H1 (cell line): Measurements from ENCODE around the gene OGFOD2. TPM values are rescaled to one million over a fixed set of nuclear protein-coding genes. Genes with fewer than 3 reads are reported as not detected.

Experiments used
- CTCF ChIA-PET: fragments of 300-600 bp; sonication (Branson Sonifier 250); formaldehyde crosslinking; loops from one replicate; lab custom pipeline; 2021; ENCODE audit not compliant: partially characterized antibody; lab: Charles Lee
- POLR2A ChIA-PET: fragments of 300-600 bp; sonication (Branson Sonifier 250); formaldehyde crosslinking; loops from one replicate; lab custom pipeline; 2021; ENCODE audit warnings: inconsistent platforms; ENCODE audit not compliant: partially characterized antibody; lab: Charles Lee
- DNase-seq, 2 experiments: peaks; one replicate each; pipeline versions ENCODE4 v3.0.0 to v3.0.0-alpha.2; 2010 to 2022; ENCODE audit warnings: low spot score in 2 of 2, low read depth in 1 of 2, mixed read lengths in 1 of 2
- FAIRE-seq: peaks from 2 replicates; lab custom pipeline; 2011; peaks lifted over from hg19 to GRCh38; lab: Jason Lieb, UNC
- H2AFZ ChIP-seq: 2 replicates; pipeline ENCODE4 v1.8.1; 2012; ENCODE audit warnings: low read length, inconsistent platforms
- H2AK5ac ChIP-seq: 2 replicates; pipeline ENCODE4 v1.6.1; 2013; ENCODE audit warnings: low read depth, low read length
- H2BK120ac ChIP-seq: replicated peaks from 2 replicates; pipeline ENCODE3; 2013; ENCODE audit warnings: low read depth, low read length, inconsistent platforms
- H2BK12ac ChIP-seq: 2 replicates; pipeline ENCODE4 v1.6.1; 2013; ENCODE audit warnings: low read depth, low read length
- H2BK15ac ChIP-seq: 2 replicates; pipeline ENCODE4 v1.6.1; 2013; ENCODE audit warnings: low read length
- H2BK20ac ChIP-seq: 2 replicates; pipeline ENCODE4 v1.6.1; 2013; ENCODE audit warnings: low read length
- H2BK5ac ChIP-seq: 2 replicates; pipeline ENCODE4 v1.6.1; 2013; ENCODE audit warnings: low read depth, low read length
- H3K14ac ChIP-seq: 2 replicates; pipeline ENCODE4 v1.6.1; 2013; ENCODE audit warnings: inconsistent platforms; ENCODE audit not compliant: insufficient read length
- H3K18ac ChIP-seq: 2 replicates; pipeline ENCODE4 v1.6.1; 2013; ENCODE audit warnings: low read length; ENCODE audit errors: extremely low read depth
- H3K23ac ChIP-seq: 2 replicates; pipeline ENCODE4 v1.6.1; 2013; ENCODE audit warnings: inconsistent platforms; ENCODE audit not compliant: insufficient read length
- H3K23me2 ChIP-seq: 2 replicates; pipeline ENCODE4 v1.6.1; 2013; ENCODE audit warnings: low read depth, low read length
- H3K27ac ChIP-seq: 2 replicates; pipeline ENCODE4 v1.6.1; 2011; ENCODE audit warnings: low read depth, low read length, inconsistent platforms
- H3K27me3 ChIP-seq, 4 experiments: replicated peaks in 1 of 4; 1 replicate in 1 of 4; 2 replicates in 3 of 4; pipeline versions ENCODE4 v1.6.1 to v1.8.1; 2011 to 2013; ENCODE audit warnings: low read length in 3 of 4, mild to moderate bottlenecking in 3 of 4, inconsistent platforms in 2 of 4, mixed read lengths in 2 of 4, moderate library complexity in 1 of 4; ENCODE audit not compliant: control insufficient read depth in 3 of 4, insufficient read depth in 3 of 4; ENCODE audit errors: extremely low read depth in 1 of 4
- H3K36me3 ChIP-seq, 4 experiments: 2 replicates each; pipeline versions ENCODE4 v1.6.1 to v1.8.1; 2011 to 2013; ENCODE audit warnings: mild to moderate bottlenecking in 4 of 4, low read length in 3 of 4, moderate library complexity in 2 of 4, control low read depth in 1 of 4, inconsistent platforms in 1 of 4; ENCODE audit not compliant: insufficient read depth in 4 of 4, control insufficient read depth in 2 of 4
- H3K4ac ChIP-seq: replicated peaks from 2 replicates; pipeline ENCODE3; 2013; ENCODE audit warnings: low read length, low read depth, mixed read lengths, inconsistent platforms; ENCODE audit not compliant: insufficient read length
- H3K4me1 ChIP-seq, 4 experiments: replicated peaks in 1 of 4; 1 replicate in 1 of 4; 2 replicates in 3 of 4; pipeline versions ENCODE4 v1.6.1 to v1.8.1; 2011 to 2013; ENCODE audit warnings: low read length in 3 of 4, inconsistent platforms in 2 of 4, mixed read lengths in 1 of 4; ENCODE audit not compliant: insufficient read depth in 4 of 4, control insufficient read depth in 3 of 4
- H3K4me2 ChIP-seq, 2 experiments: 2 replicates each; pipeline versions ENCODE4 v1.6.1 to v1.8.1; 2011 to 2013; ENCODE audit warnings: low read depth in 2 of 2, low read length in 2 of 2, control low read depth in 1 of 2, inconsistent platforms in 1 of 2, mild to moderate bottlenecking in 1 of 2; ENCODE audit not compliant: insufficient read depth in 1 of 2
- H3K4me3 ChIP-seq, 4 experiments: fragments of 200-600, 300-600 bp in 1 of 4; sonication (generic), shearing (Covaris generic), sonication (Bioruptor Twin) in 1 of 4; 2 replicates each; pipeline versions ENCODE4 v1.5.1 to v1.8.1; 2011 to 2016; ENCODE audit warnings: low read length in 4 of 4, low read depth in 3 of 4, control low read depth in 2 of 4, inconsistent platforms in 2 of 4, mild to moderate bottlenecking in 2 of 4, mixed read lengths in 1 of 4, moderate library complexity in 1 of 4; ENCODE audit not compliant: insufficient read depth in 2 of 4; ENCODE audit errors: extremely low read depth in 1 of 4
- H3K56ac ChIP-seq: replicated peaks from 2 replicates; pipeline ENCODE3; 2013; ENCODE audit warnings: low read depth, mild to moderate bottlenecking, mixed read lengths, low read length, inconsistent platforms; ENCODE audit not compliant: insufficient read length
- H3K79me1 ChIP-seq: 2 replicates; pipeline ENCODE4 v1.6.1; 2013; ENCODE audit warnings: low read depth, low read length, control low read depth
- H3K79me2 ChIP-seq, 2 experiments: 2 replicates each; pipeline versions ENCODE4 v1.6.1 to v1.8.1; 2012 to 2013; ENCODE audit warnings: low read length in 2 of 2, mild to moderate bottlenecking in 2 of 2, inconsistent platforms in 1 of 2; ENCODE audit not compliant: insufficient read depth in 2 of 2, control insufficient read depth in 1 of 2
- H3K9ac ChIP-seq, 4 experiments: replicated peaks in 1 of 4; 1 replicate in 1 of 4; 2 replicates in 3 of 4; pipeline versions ENCODE4 v1.6.1 to v1.8.1; 2011 to 2013; ENCODE audit warnings: low read depth in 3 of 4, low read length in 3 of 4, control low read depth in 2 of 4, mild to moderate bottlenecking in 2 of 4, moderate library complexity in 2 of 4, inconsistent platforms in 1 of 4; ENCODE audit errors: extremely low read depth in 1 of 4
- H3K9me3 ChIP-seq, 2 experiments: 2 replicates each; pipeline versions ENCODE4 v1.6.1 to v1.8.1; 2012 to 2013; ENCODE audit warnings: mild to moderate bottlenecking in 2 of 2, moderate library complexity in 2 of 2, control low read depth in 1 of 2, inconsistent platforms in 1 of 2, low read depth in 1 of 2, low read length in 1 of 2, mixed read lengths in 1 of 2; ENCODE audit not compliant: insufficient read depth in 2 of 2
- H4K20me1 ChIP-seq, 2 experiments: replicated peaks in 1 of 2; 2 replicates each; pipeline versions ENCODE3 to v1.8.1; 2011 to 2013; ENCODE audit warnings: inconsistent platforms in 2 of 2, low read length in 2 of 2, mild to moderate bottlenecking in 1 of 2; ENCODE audit not compliant: insufficient read depth in 2 of 2, control insufficient read depth in 1 of 2
- H4K5ac ChIP-seq: 2 replicates; pipeline ENCODE4 v1.6.1; 2013; ENCODE audit warnings: low read length, low read depth, mixed read lengths, inconsistent platforms; ENCODE audit not compliant: insufficient read length
- H4K8ac ChIP-seq: 2 replicates; pipeline ENCODE4 v1.8.0; 2013; ENCODE audit warnings: mild to moderate bottlenecking, moderate library complexity, low read length, inconsistent platforms; ENCODE audit not compliant: insufficient read depth; ENCODE audit errors: extremely low read depth
- H4K91ac ChIP-seq: replicated peaks from 2 replicates; pipeline ENCODE3; 2013; ENCODE audit warnings: low read length, mixed read lengths, inconsistent platforms; ENCODE audit not compliant: insufficient read length
- BCL11A ChIP-seq, 2 experiments: IDR thresholded peaks; one replicate each; pipeline ENCODE4 v1.6.1; 2011; ENCODE audit warnings: low read depth in 2 of 2, low read length in 2 of 2, mild to moderate bottlenecking in 2 of 2
- BRCA1 ChIP-seq: IDR thresholded peaks from 2 replicates; pipeline ENCODE4 v1.6.1; 2012; ENCODE audit warnings: low read depth, low read length, improper control_type of control experiment
- CBX5 ChIP-seq: fragments of 300-800, 300-1000 bp; sonication (generic); IDR thresholded peaks from 2 replicates; pipeline ENCODE4 v1.7.1; 2016; ENCODE audit warnings: antibody characterized with exemption, low read length, low read depth
- CTBP2 ChIP-seq: IDR thresholded peaks from 2 replicates; pipeline ENCODE4 v1.7.0; 2011; ENCODE audit warnings: borderline replicate concordance, mild to moderate bottlenecking, moderate library complexity, mixed read lengths, low read length; ENCODE audit not compliant: insufficient read depth, insufficient read length
- EGR1 ChIP-seq: IDR thresholded peaks from 2 replicates; pipeline ENCODE4 v1.6.1; 2011; ENCODE audit warnings: low read depth, low read length, borderline replicate concordance
- EP300 ChIP-seq, 2 experiments: IDR thresholded peaks; 1 replicate in 1 of 2; 2 replicates in 1 of 2; pipeline ENCODE4 v1.6.1; 2011 to 2012; ENCODE audit warnings: low read depth in 2 of 2, low read length in 2 of 2, mild to moderate bottlenecking in 2 of 2, borderline replicate concordance in 1 of 2, inconsistent platforms in 1 of 2, moderate library complexity in 1 of 2
- HDAC2 ChIP-seq, 2 experiments: fragments of 300-600 bp in 1 of 2; sonication (generic) in 1 of 2; IDR thresholded peaks; 2 replicates each; pipeline ENCODE4 v1.6.1; 2011 to 2012; ENCODE audit warnings: low read depth in 2 of 2, low read length in 2 of 2, mild to moderate bottlenecking in 2 of 2, moderate library complexity in 2 of 2, borderline replicate concordance in 1 of 2, inconsistent platforms in 1 of 2
- KDM1A ChIP-seq: fragments of 200-600, 300-600 bp; sonication (generic); IDR thresholded peaks from 2 replicates; pipeline ENCODE4 v1.7.1; 2016; ENCODE audit warnings: mild to moderate bottlenecking, low read length, borderline replicate concordance
- NRF1 ChIP-seq: IDR thresholded peaks from 2 replicates; pipeline ENCODE4 v1.6.1; 2011; ENCODE audit warnings: mild to moderate bottlenecking, low read depth, low read length, improper control_type of control experiment
- RFX5 ChIP-seq: IDR thresholded peaks from 2 replicates; pipeline ENCODE4 v1.6.1; 2011; ENCODE audit warnings: low read depth, low read length, improper control_type of control experiment, borderline replicate concordance
- WGBS, 2 experiments: shearing (Covaris generic) in 1 of 2; methylation state at CpG; one replicate each; pipeline versions ENCODE4 v1.1.6 to v1.1.7; 2013 to 2015; ENCODE audit warnings: low lambda C conversion rate in 2 of 2, mixed read lengths in 2 of 2, inconsistent platforms in 1 of 2, low coverage in 1 of 2, missing lambda C conversion rate in 1 of 2; ENCODE audit not compliant: insufficient replicate concordance in 2 of 2, insufficient coverage in 1 of 2, insufficient read length in 1 of 2; ENCODE audit errors: extremely low coverage in 1 of 2, missing lambda C conversion rate in 1 of 2; 5-methylcytosine and 5-hydroxymethylcytosine counted together
- polyA plus RNA-seq, 7 experiments: library from polyadenylated mRNA; depleted of rRNA in 3 of 7; stranded (reverse) in 5 of 7; unstranded in 2 of 7; fragments of >200 nt in 5 of 7; fragments of 200-250 nt in 2 of 7; gene quantifications; 1 replicate in 5 of 7; 2 replicates in 1 of 7; 4 replicates in 1 of 7; pipeline versions ENCODE4 v1.2.1 to v1.2.3, GENCODE V29; 2011 to 2013; ENCODE audit warnings: missing spikeins in 2 of 7, mixed read lengths in 2 of 7
- total RNA-seq: library from RNA; stranded (reverse); fragmentation: NEBNext Ultra II Directional; extraction: Animal tissue kit (Norgen Biotek cat#: 25700); gene quantifications from 2 replicates; pipeline ENCODE4 v1.2.1, GENCODE V29; 2021
- TF ChIP-seq, protein P1 (sequence below): IDR thresholded peaks from 2 replicates; pipeline ENCODE4 v1.6.1; 2012; ENCODE audit warnings: inconsistent platforms
- TF ChIP-seq, protein P2 (sequence below): IDR thresholded peaks from 2 replicates; pipeline ENCODE4 v1.6.1; 2011; ENCODE audit warnings: low read length, improper control_type of control experiment

Gene OGFOD2
- total and polyA plus RNA-seq, 2 of the 8 experiments (the other 6 are each of a cell fraction or from before 2014, with no cell fraction given) = 17.3 to 20.3 TPM

DNA sequence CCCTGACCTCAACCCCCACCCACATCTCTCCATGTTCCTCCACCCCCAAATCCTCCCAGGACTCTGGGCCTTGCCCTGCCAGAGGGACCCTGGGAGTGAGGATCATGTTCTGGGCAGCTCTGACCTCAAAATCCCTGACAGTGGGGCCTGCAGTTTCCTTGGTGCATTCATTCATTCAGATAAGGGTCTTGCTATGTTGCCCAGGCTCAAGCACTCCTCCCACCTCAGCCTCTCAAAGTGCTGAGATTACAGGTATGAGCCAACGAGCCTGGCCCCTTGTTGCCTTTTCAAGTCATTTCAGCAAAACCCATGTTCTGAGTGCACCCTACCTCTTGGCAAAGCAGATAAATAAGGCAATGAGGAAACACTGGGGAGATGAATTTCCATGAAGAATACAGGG is 35.1 kb downstream of the OGFOD2 start:
- no peaks in the 10 kb centered on the region; a peak in 1 of 4 replicates for H3K9me3 ChIP-seq
- H3K27me3 ChIP-seq = no peaks in the 10 kb centered on the region
- no peak overlapping the region for H3K18ac ChIP-seq
- no peak for FAIRE-seq
- no peak overlapping the region for H3K27ac ChIP-seq
- H3K79me2 ChIP-seq = no peaks in the 10 kb centered on the region
- no peak overlapping the region for H2BK5ac ChIP-seq
- no peak overlapping the region for H3K23ac ChIP-seq
- no peaks in the 10 kb centered on the region for H3K4me1 ChIP-seq
- no peak overlapping the region for H2BK20ac ChIP-seq
- POLR2A ChIA-PET = no interaction called here
- no peak overlapping the region for H2AFZ ChIP-seq
- H3K56ac ChIP-seq = no peak overlapping the region
- no peak overlapping the region for H2BK15ac ChIP-seq
- H3K36me3 ChIP-seq = no peaks in the 10 kb centered on the region
- H4K91ac ChIP-seq = no peak overlapping the region
- no peaks in the 10 kb centered on the region for H3K79me1 ChIP-seq
- no peak overlapping the region for H3K4ac ChIP-seq
- H3K4me2 ChIP-seq = no peak overlapping the region
- CTCF ChIA-PET = interaction anchor here (0.9 kb wide), 3 partner anchors 20 to 150 kb away, joined by 3 to 4 read pairs (median 3); no protein-coding TSS in a partner anchor
- DNase-seq = no peak
- H4K5ac ChIP-seq = no peak overlapping the region
- 54% methylated on average over 1 of the region's 1 CpG; no CpG with 5 or more reads in 1 of the 2 experiments for WGBS, 2 experiments
- H2AK5ac ChIP-seq = no peak overlapping the region
- no peaks in the 10 kb centered on the region for H3K23me2 ChIP-seq
- no peak overlapping the region for H3K9ac ChIP-seq
- no peak overlapping the region for H4K8ac ChIP-seq
- H4K20me1 ChIP-seq = peaks cover 0 to 3% of the 10 kb centered on the region in 2 experiments
- no peak overlapping the region for H3K14ac ChIP-seq
- H2BK120ac ChIP-seq = no peak overlapping the region
- no peak overlapping the region for H3K4me3 ChIP-seq
- no peak overlapping the region for H2BK12ac ChIP-seq
- TF ChIP-seq EP300 (IDR thresholded peaks at IDR 0.05; ENCODE audit: borderline replicate concordance in 1 of 2, low read depth in 2 of 2, low read length in 2 of 2) = no peak
- TF ChIP-seq CBX5 = no peak
- no peak for TF ChIP-seq EGR1
- no peak for TF ChIP-seq BCL11A (IDR thresholded peaks at IDR 0.05; ENCODE audit: low read depth in 2 of 2, low read length in 2 of 2)
- TF ChIP-seq KDM1A = no peak
- no peak for TF ChIP-seq HDAC2 (IDR thresholded peaks at IDR 0.05; ENCODE audit: borderline replicate concordance in 1 of 2, low read depth in 2 of 2, low read length in 2 of 2)
- TF ChIP-seq, protein P1, sequence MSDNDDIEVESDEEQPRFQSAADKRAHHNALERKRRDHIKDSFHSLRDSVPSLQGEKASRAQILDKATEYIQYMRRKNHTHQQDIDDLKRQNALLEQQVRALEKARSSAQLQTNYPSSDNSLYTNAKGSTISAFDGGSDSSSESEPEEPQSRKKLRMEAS = no peak
- no peak for TF ChIP-seq BRCA1
- TF ChIP-seq CTBP2 = no peak
- TF ChIP-seq RFX5 = no peak
- no peak for TF ChIP-seq NRF1
- TF ChIP-seq, protein P2, sequence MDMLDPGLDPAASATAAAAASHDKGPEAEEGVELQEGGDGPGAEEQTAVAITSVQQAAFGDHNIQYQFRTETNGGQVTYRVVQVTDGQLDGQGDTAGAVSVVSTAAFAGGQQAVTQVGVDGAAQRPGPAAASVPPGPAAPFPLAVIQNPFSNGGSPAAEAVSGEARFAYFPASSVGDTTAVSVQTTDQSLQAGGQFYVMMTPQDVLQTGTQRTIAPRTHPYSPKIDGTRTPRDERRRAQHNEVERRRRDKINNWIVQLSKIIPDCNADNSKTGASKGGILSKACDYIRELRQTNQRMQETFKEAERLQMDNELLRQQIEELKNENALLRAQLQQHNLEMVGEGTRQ = no peak
